NB4 (cell line): ENCODE results near the gene SLC25A44.
"Not testable (repeated sequence)": the region's sequence is repeated elsewhere in the genome, so short reads cannot be mapped to it uniquely, and the experiment has no call there.

ENCODE experiments used
- DNase-seq: peaks from one replicate; pipeline ENCODE4 v3.0.0; 2010; ENCODE audit warnings: low read depth
- H3K4me3 ChIP-seq: one replicate; pipeline ENCODE4 v1.5.1; 2011; ENCODE audit warnings: mild to moderate bottlenecking, low read depth, low read length, moderate library complexity
- CTCF ChIP-seq: IDR thresholded peaks from one replicate; pipeline ENCODE4 v1.5.1; 2012; ENCODE audit warnings: low read depth, low read length
- MAX ChIP-seq: IDR thresholded peaks from 2 replicates; pipeline ENCODE4 v1.6.1; 2011; ENCODE audit warnings: low read depth, low read length
- MYC ChIP-seq: IDR thresholded peaks from 2 replicates; pipeline ENCODE4 v1.6.1; 2011; ENCODE audit warnings: low read depth, low read length
- POLR2A ChIP-seq: IDR thresholded peaks from 2 replicates; pipeline ENCODE4 v1.6.1; 2011; ENCODE audit warnings: mild to moderate bottlenecking; ENCODE audit not compliant: insufficient read length; ENCODE audit errors: extremely low read depth

Gene SLC25A44

GRCh38 chr1:156165083-156165482 is 28.8 kb upstream of the SLC25A44 start:
- no peak for TF ChIP-seq MYC
- TF ChIP-seq POLR2A, result no peak
- no peak for TF ChIP-seq MAX
- no peak for TF ChIP-seq CTCF
- H3K4me3 ChIP-seq, result no peak overlapping the region
- DNase-seq, result no peak

- no peak overlapping the region for H3K4me3 ChIP-seq
- no peak for TF ChIP-seq MAX
- no peak for TF ChIP-seq POLR2A
- TF ChIP-seq MYC, result no peak
- DNase-seq, result no peak
Observed at GRCh38 chr1:156167536-156167935, 26.4 kb upstream of the SLC25A44 start.

- TF ChIP-seq POLR2A (no peak), MYC (no peak), MAX (no peak), CTCF (no peak)
- H3K4me3 ChIP-seq, result no peak overlapping the region
- no peak for DNase-seq
Observed at GRCh38 chr1:156172696-156173470, 21.0 kb upstream of the SLC25A44 start.

- DNase-seq, result no peak
- TF ChIP-seq MAX (no peak), MYC (no peak), CTCF (no peak), POLR2A (no peak)
Observed at GRCh38 chr1:156176610-156177210, 17.2 kb upstream of the SLC25A44 start.

GRCh38 chr1:156177919-156178654 is 15.8 kb upstream of the SLC25A44 start:
- H3K4me3 ChIP-seq, result no peak overlapping the region
- no peak for DNase-seq
- no peak for TF ChIP-seq POLR2A
- TF ChIP-seq CTCF, result no peak
- TF ChIP-seq MAX, result no peak
- no peak for TF ChIP-seq MYC

More at GRCh38 chr1:156176610-156177210, 17.2 kb upstream of the SLC25A44 start:
- H3K4me3 ChIP-seq, result no peak overlapping the region

- TF ChIP-seq MYC (no peak), CTCF (no peak), MAX (no peak), POLR2A (no peak)
Observed at GRCh38 chr1:156180471-156180870, 13.4 kb upstream of the SLC25A44 start.

GRCh38 chr1:156181391-156181924 is 12.4 kb upstream of the SLC25A44 start:
- not testable (repeated sequence) for H3K4me3 ChIP-seq, DNase-seq

More at GRCh38 chr1:156180471-156180870, 13.4 kb upstream of the SLC25A44 start:
- H3K4me3 ChIP-seq, result no peak overlapping the region
- no peak for DNase-seq

GRCh38 chr1:156182010-156182779 is 11.7 kb upstream of the SLC25A44 start:
- not testable (repeated sequence) for H3K4me3 ChIP-seq, DNase-seq
